ENCODE measurements around the gene TEAD1. TPM values are rescaled to one million over a fixed set of nuclear protein-coding genes. Genes with fewer than 3 reads are reported as not detected.
A peak's percentile ranks its signal among the peaks of the same experiment; 100 is the strongest.

The TEAD1 gene
- polyA plus RNA-seq, 2 of the 4 experiments (the other 2 are of a cell fraction) = 111 to 112 TPM

GRCh38 chr11:12682737-12683500 is 8.7 kb downstream of the TEAD1 start:
- POLR2A ChIA-PET = interaction anchor here (1.0 to 1.7 kb wide), 3 partner anchors 9 to 27 kb away, joined by 3 to 7 read pairs (median 4); no protein-coding TSS in a partner anchor
- Histone ChIP-seq H3K4me1 (peaks cover 97% of the 10 kb centered on the region), H3K9me3 (no peaks in the 10 kb centered on the region), H3K4me2 (peak overlapping the region; percentile 90), H3K4me3 (no peak overlapping the region), H3K27ac (peak overlapping the region; percentile 92 to 98)
- CTCF ChIA-PET = interaction anchor here (0.7 to 3.1 kb wide), 4 partner anchors 10 to 352 kb away, joined by 3 to 12 read pairs (median 4); no protein-coding TSS in a partner anchor
- 68% methylated on average over 10 of the region's 10 CpGs for WGBS (ENCODE audit: missing lambda C conversion rate)
- FAIRE-seq (no peak), ATAC-seq (no peak; a peak in 1 of 6 replicates), DNase-seq (ENCODE audit: low read depth in 1 of 2, low spot score in 1 of 2) (no peak)
- no peak for TF ChIP-seq ELK1 (IDR thresholded peaks at IDR 0.05; ENCODE audit: low read depth, low read length)
- TF ChIP-seq MAZ (IDR thresholded peaks at IDR 0.05; ENCODE audit: borderline replicate concordance, low read depth, low read length) = no peak
- TF ChIP-seq KDM5A (IDR thresholded peaks at IDR 0.05) = no peak
- TF ChIP-seq POLR2AphosphoS2 (conservative IDR thresholded peaks at IDR 0.05; ENCODE audit: low read length) = no peak
- no peak for TF ChIP-seq GATA3 (IDR thresholded peaks at IDR 0.05; ENCODE audit: borderline replicate concordance)
- no peak for TF ChIP-seq ATOH8 (CRISPR knock-in tag; IDR thresholded peaks at IDR 0.05; ENCODE audit: low read depth)
- TF ChIP-seq TFCP2L1 (CRISPR knock-in tag; IDR thresholded peaks at IDR 0.05) = no peak
- TF ChIP-seq HOXB13 (CRISPR knock-in tag; IDR thresholded peaks at IDR 0.05; ENCODE audit: low read depth) = no peak
- no peak for TF ChIP-seq FOSB (CRISPR knock-in tag; IDR thresholded peaks at IDR 0.05)
- no peak for TF ChIP-seq RNF2 (IDR thresholded peaks at IDR 0.05; ENCODE audit: borderline replicate concordance, low read depth)

- DNase-seq (ENCODE audit: low read depth in 1 of 2, low spot score in 1 of 2) = peak in 1 of 2 experiments; percentile 91
- 5% methylated on average over 5 of the region's 5 CpGs for WGBS (ENCODE audit: missing lambda C conversion rate)
- no peak for FAIRE-seq
- ChIA-PET POLR2A (interaction anchor here (1.6 to 1.7 kb wide), 2 partner anchors 9 to 10 kb away, joined by 4 to 7 read pairs; no protein-coding TSS in a partner anchor), CTCF (interaction anchor here (0.6 to 1.7 kb wide), 3 partner anchors 11 to 209 kb away, joined by 3 to 5 read pairs (median 4); no protein-coding TSS in a partner anchor)
- H3K27ac ChIP-seq = peak overlapping the region; percentile 92 to 98
- ATAC-seq = peak; percentile 28 to 75; a peak in 5 of 6 replicates
- peaks cover 97% of the 10 kb centered on the region for H3K4me1 ChIP-seq
- H3K4me3 ChIP-seq = 0 out of 3 replicates have a peak overlapping the region, but pooled peaks have one; percentile 4
- peak overlapping the region; percentile 90 for H3K4me2 ChIP-seq
- H3K9me3 ChIP-seq = no peaks in the 10 kb centered on the region
- TF ChIP-seq HOXA7 (CRISPR knock-in tag; IDR thresholded peaks at IDR 0.05) (no peak), REST (IDR thresholded peaks at IDR 0.05) (no peak), PHF8 (IDR thresholded peaks at IDR 0.05; ENCODE audit: borderline replicate concordance, low read depth) (no peak), HOXB13 (CRISPR knock-in tag; IDR thresholded peaks at IDR 0.05; ENCODE audit: low read depth) (peak; percentile 87; the same call in 1 of the 2 replicates), ZFP36 (IDR thresholded peaks at IDR 0.05; ENCODE audit: borderline replicate concordance, partially characterized antibody) (no peak), ELK1 (IDR thresholded peaks at IDR 0.05; ENCODE audit: low read depth, low read length) (no peak), CEBPB (IDR thresholded peaks at IDR 0.05) (peak; percentile 65 to 89; a peak in 3 of 4 replicates), EP300 (IDR thresholded peaks at IDR 0.05) (peak; percentile 82 to 86; a peak in 4 of 5 replicates), ZSCAN20 (CRISPR knock-in tag; IDR thresholded peaks at IDR 0.05) (no peak), HOXB5 (CRISPR knock-in tag; IDR thresholded peaks at IDR 0.05) (peak; percentile 41; the same call in 1 of the 2 replicates), HEYL (CRISPR knock-in tag; IDR thresholded peaks at IDR 0.05) (0 out of 2 replicates have a peak, but pooled peaks have one; percentile 49), MAX (IDR thresholded peaks at IDR 0.05) (peak; percentile 64), NPAS2 (CRISPR knock-in tag; IDR thresholded peaks at IDR 0.05; ENCODE audit: borderline replicate concordance) (no peak), ATOH8 (CRISPR knock-in tag; IDR thresholded peaks at IDR 0.05; ENCODE audit: low read depth) (peak; percentile 33), NFE2L2 (conservative IDR thresholded peaks at IDR 0.05; ENCODE audit: low read length) (peak; percentile 93), CBX8 (IDR thresholded peaks at IDR 0.05) (no peak), GATA3 (IDR thresholded peaks at IDR 0.05; ENCODE audit: borderline replicate concordance) (peak; percentile 91), EHMT2 (IDR thresholded peaks at IDR 0.05; ENCODE audit: low read depth) (no peak), EHF (CRISPR knock-in tag; IDR thresholded peaks at IDR 0.05) (0 out of 2 replicates have a peak, but pooled peaks have one; percentile 12), RARB (CRISPR knock-in tag; IDR thresholded peaks at IDR 0.05) (no peak)
Measured at GRCh38 chr11:12683874-12684273, 9.7 kb downstream of the TEAD1 start.

All from A549 (cell line).